ENCODE results near the gene SMIM1. TPM values are rescaled to one million over a fixed set of nuclear protein-coding genes. Genes with fewer than 3 reads are reported as not detected.

The SMIM1 gene
- total RNA-seq, 1 donor from 2014 or later: not detected

DNA sequence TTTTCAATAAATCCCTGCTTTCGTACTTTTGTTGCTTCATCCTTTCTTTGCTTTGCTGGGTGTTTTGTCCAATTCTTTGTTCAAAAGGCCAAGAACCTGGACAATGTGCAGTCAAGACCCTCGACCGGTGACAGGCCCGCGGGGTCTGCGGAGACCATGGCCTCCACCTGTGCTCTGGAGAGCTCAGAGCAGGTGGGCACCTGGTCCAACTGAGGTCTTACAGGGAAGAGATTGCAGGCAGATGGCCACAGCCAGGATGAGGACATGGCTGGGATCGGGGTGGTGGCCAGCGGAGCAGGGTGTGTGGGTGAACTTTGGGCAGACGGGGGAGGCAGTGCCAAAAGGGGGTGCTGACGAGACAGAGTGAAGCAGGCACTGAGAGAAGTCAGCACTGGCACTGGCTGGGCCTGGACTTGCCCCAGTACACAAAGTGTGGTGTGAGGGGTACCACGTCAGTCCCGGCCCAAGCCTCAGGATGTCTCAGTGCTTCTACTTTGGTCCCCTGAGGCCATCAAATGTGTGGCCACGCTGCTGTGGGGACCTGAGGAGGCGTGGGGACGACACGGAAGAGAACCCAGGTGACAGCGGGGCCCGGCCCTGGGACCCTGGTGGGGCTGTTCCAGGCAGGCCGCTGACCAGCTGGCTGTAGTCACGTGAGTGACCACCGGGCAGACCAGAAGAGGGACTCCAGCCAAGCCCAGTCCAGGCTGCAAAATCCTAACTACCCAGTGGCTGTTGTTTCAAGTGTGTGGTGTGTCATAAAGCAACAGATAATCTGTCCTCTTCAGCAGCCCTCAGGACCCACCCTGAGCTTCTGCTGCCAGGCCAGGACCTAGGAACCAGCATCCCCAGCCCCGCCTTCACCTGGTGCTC lies 30.7 kb upstream of the SMIM1 start:
- Histone ChIP-seq H3K27me3 (ENCODE audit: control insufficient read depth, insufficient read depth, low read length) (no peaks in the 10 kb centered on the region), H3K4me3 (ENCODE audit: low read depth, low read length) (no peak overlapping the region), H3K36me3 (ENCODE audit: control insufficient read depth, insufficient read depth, low read length) (no peaks in the 10 kb centered on the region)
- no peak for TF ChIP-seq CTCF (IDR thresholded peaks at IDR 0.05; ENCODE audit: insufficient read depth, low read length, poor library complexity, severe bottlenecking)
- DNase-seq (ENCODE audit: low read depth): no peak

GRCh38 chr1:3742439-3743298 lies 29.9 kb upstream of the SMIM1 start:
- DNase-seq (ENCODE audit: low read depth): no peak
- H3K27me3 ChIP-seq (ENCODE audit: control insufficient read depth, insufficient read depth, low read length): no peaks in the 10 kb centered on the region
- no peaks in the 10 kb centered on the region for H3K36me3 ChIP-seq (ENCODE audit: control insufficient read depth, insufficient read depth, low read length)
- no peak overlapping the region for H3K4me3 ChIP-seq (ENCODE audit: low read depth, low read length)
- no peak for TF ChIP-seq CTCF (IDR thresholded peaks at IDR 0.05; ENCODE audit: insufficient read depth, low read length, poor library complexity, severe bottlenecking)

DNA sequence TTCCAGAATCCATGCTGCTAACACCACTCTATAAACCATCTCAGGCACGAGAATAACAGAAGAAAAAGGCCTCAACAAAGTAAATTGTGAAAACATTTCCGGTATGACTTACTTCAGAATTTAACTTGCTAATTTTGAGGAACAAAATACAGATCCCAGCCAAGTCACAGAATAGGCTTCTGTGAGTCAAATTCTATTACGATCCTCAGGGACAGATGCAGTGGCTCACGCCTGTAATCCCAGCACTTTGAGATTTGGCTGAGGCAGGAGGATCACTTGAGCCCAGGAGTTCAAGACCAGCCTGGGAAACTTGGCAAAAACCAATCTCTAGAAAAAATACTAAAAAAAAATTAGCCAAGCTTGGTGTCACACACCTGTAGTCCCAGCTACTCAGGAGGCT lies 29.1 kb upstream of the SMIM1 start:
- Histone ChIP-seq H3K36me3 (ENCODE audit: control insufficient read depth, insufficient read depth, low read length) (no peaks in the 10 kb centered on the region), H3K4me3 (ENCODE audit: low read depth, low read length) (no peak overlapping the region), H3K27me3 (ENCODE audit: control insufficient read depth, insufficient read depth, low read length) (no peaks in the 10 kb centered on the region)
- TF ChIP-seq CTCF (IDR thresholded peaks at IDR 0.05; ENCODE audit: insufficient read depth, low read length, poor library complexity, severe bottlenecking): no peak
- no peak for DNase-seq (ENCODE audit: low read depth)

GRCh38 chr1:3743826-3744225 lies 28.7 kb upstream of the SMIM1 start:
- DNase-seq (ENCODE audit: low read depth): no peak
- TF ChIP-seq CTCF (IDR thresholded peaks at IDR 0.05; ENCODE audit: insufficient read depth, low read length, poor library complexity, severe bottlenecking): no peak
- no peak overlapping the region for H3K4me3 ChIP-seq (ENCODE audit: low read depth, low read length)
- no peaks in the 10 kb centered on the region for H3K27me3 ChIP-seq (ENCODE audit: control insufficient read depth, insufficient read depth, low read length)
- no peaks in the 10 kb centered on the region for H3K36me3 ChIP-seq (ENCODE audit: control insufficient read depth, insufficient read depth, low read length)

DNA sequence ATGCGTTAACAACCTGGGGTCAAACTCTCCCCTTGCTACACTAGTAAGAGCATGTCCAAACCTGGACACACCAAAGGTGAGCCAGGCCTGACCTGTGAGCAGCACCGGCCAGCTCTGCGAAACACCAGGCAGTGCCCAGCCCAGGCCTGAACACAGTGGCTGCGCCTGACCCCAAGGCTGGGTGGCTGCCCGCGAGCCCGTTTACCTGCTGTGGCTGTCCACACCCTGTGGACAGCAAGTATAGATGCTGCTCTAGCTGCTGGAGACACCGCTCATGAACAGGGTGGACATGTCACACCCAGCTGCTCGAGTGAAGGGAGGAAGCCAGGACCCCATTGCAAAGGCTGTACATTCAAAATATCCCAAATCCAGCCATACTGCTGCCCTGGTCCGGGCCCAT lies 27.9 kb upstream of the SMIM1 start:
- no peak overlapping the region for H3K4me3 ChIP-seq (ENCODE audit: low read depth, low read length)

More for the DNA sequence above, 27.9 kb upstream of the SMIM1 start:
- Histone ChIP-seq H3K36me3 (ENCODE audit: control insufficient read depth, insufficient read depth, low read length) (no peaks in the 10 kb centered on the region), H3K27me3 (ENCODE audit: control insufficient read depth, insufficient read depth, low read length) (no peaks in the 10 kb centered on the region)
- no peak for TF ChIP-seq CTCF (IDR thresholded peaks at IDR 0.05; ENCODE audit: insufficient read depth, low read length, poor library complexity, severe bottlenecking)
- no peak for DNase-seq (ENCODE audit: low read depth)
